KBM-7 (cell line): ENCODE data around the gene AGRN.
"Not testable (repeated sequence)": the region's sequence is repeated elsewhere in the genome, so short reads cannot be mapped to it uniquely, and the experiment has no call there.

ENCODE experiments used
- DNase-seq: peaks from one replicate; pipeline ENCODE4 v3.0.0-alpha.2; 2015
- in situ Hi-C: fragments of 300-500 bp; cut with MboI; formaldehyde crosslinking; loops from 2 replicates; pipeline ENCODE4 v1.14.3; 2020; ENCODE audit warnings: low sequenced_read_pairs, low pct_unique_long_range_greater_than_20kb, mixed read lengths

The AGRN gene

DNA sequence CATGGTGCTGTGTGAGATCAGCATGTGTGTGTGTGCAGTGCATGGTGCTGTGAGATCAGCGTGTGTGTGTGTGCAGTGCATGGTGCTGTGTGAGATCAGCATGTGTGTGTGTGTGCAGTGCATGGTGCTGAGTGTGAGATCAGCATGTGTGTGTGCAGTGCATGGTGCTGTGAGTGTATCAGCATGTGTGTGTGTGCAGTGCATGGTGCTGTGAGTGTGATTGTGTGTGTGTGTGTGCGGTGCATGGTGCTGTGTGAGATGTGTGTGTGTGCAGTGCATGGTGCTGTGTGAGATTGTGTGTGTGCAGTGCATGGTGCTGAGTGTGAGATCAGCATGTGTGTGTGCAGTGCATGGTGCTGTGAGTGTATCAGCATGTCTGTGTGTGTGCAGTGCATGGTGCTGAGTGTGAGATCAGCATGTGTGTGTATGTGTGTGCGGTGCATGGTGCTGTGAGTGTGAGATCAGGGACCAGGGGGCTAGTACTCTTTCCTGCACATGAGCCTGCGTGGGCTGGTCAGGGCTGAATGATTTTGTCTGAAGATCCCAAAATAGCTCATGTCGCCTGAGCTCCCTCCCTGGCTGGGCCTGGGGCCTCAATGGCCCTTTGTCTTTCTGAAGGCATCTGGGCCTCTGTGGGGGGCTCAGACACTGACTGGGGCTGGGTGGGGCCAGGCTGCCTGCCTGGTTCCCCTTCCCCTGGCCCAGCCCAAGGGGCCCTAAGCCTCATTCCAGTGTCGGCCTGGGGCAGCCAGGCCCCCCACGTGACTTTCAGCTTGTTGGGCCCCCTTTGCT lies 11.1 kb downstream of the AGRN start:
- in situ Hi-C loops: not testable (repeated sequence)
- peak; percentile 23 for DNase-seq

DNA sequence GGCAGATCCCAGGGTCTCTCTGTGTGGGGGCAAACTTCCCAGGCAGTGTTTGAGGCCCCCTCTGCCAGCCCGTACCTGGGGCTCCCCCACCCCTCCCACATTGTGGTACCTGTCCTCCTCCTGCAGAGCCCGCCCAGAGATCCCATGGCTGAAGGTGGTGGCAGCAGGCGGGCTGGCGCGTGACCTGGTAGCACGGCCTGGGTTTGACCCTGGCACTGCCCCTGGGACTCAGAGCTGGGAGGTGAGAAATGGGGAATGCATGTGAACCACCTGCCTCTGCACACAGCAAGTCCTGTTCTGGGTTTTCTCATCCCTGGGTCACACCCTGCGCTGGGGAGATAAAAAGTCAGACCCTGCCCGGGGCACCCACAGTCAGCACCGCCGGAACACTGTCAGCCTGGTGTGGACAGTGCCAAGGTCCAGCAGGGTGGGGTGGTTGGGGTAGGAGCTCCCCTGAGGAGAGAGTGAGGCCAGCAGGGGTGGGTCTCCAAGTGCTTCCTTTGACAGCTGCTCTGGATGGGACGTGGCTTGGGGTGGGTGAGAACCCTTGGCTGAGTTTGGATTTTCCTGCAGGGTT lies 11.8 kb downstream of the AGRN start:
- in situ Hi-C loops: no loop called here
- no peak for DNase-seq

GRCh38 chr1:1032424-1032823 lies 12.5 kb downstream of the AGRN start:
- no peak for DNase-seq
- in situ Hi-C loops: no loop called here

- peak; percentile 95 for DNase-seq
- in situ Hi-C loops: no loop called here
Observed at GRCh38 chr1:1033009-1033587, 13.2 kb downstream of the AGRN start.

GRCh38 chr1:1033731-1034438 lies 14.0 kb downstream of the AGRN start:
- in situ Hi-C loops: no loop called here
- no peak for DNase-seq

DNA sequence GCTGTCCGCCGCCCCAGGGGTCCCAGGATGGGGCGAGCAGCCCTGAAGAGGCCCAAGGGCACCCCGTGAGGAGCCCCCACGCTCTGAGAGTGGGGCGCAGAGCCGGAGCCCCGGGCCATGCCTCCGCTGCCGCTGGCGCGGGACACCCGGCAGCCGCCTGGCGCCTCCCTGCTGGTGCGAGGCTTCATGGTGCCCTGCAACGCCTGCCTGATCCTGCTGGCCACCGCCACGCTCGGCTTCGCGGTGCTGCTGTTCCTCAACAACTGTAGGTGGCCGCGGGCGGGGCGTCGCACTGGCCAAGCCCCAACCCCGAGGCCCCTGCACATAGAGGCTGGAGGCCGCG lies 14.5 kb downstream of the AGRN start:
- no peak for DNase-seq
- in situ Hi-C loops: no loop called here

- in situ Hi-C loops: no loop called here
- DNase-seq: no peak
Observed at GRCh38 chr1:1035291-1035943, 15.5 kb downstream of the AGRN start.

- no peak for DNase-seq
- in situ Hi-C loops: no loop called here
Observed at GRCh38 chr1:1037366-1038327, 17.7 kb downstream of the AGRN start.

GRCh38 chr1:1038694-1039093 lies 18.8 kb downstream of the AGRN start:
- in situ Hi-C loops: no loop called here
- peak; percentile 45 for DNase-seq

GRCh38 chr1:1039145-1039910 lies 19.4 kb downstream of the AGRN start:
- in situ Hi-C loops: no loop called here
- peak; percentile 28 for DNase-seq

DNA sequence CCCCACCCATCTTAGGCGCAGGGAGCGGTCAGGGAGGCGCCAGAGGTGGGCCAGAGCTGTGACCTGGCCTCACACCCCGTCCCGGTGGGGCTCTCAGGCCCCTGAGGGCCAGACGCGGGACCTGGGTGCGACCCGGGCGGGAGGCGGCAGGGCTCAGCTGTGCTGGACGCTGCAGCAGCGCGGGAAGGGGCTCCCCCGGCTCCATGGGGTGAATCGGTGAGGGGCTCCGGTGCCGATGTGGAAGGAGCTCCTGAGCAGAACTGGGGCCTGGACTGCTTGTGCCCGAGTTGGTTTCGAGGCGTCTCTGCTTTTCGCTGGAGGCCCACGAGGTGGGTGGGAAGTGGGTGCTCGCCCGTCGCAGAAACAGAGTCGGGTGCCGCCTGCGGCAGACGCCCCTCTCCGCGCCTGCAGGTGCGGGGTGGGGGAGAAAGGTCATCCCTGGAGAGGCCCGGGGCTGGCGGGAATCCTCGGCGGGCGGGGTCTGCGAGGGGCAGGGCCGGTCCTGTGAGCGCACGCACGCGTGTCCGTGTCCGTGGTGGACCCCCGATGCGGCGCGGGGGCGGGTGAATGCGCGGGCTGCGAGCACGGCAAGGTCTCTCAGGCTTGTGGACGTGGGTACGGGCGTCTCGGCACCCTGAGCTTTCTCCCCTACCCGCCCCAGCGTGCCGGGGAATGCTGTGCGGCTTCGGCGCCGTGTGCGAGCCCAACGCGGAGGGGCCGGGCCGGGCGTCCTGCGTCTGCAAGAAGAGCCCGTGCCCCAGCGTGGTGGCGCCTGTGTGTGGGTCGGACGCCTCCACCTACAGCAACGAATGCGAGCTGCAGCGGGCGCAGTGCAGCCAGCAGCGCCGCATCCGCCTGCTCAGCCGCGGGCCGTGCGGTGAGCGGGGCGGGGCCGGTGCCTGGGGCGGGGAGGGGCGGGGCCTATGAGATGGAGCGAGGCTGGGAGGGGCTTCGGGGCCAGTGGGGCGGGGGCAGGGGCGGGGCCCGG lies 20.4 kb downstream of the AGRN start:
- in situ Hi-C loops: no loop called here
- DNase-seq: peak; percentile 54

- no peak for DNase-seq
- in situ Hi-C loops: no loop called here
Observed at GRCh38 chr1:1041092-1041523, 21.2 kb downstream of the AGRN start.

- in situ Hi-C loops: no loop called here
Observed at GRCh38 chr1:1041873-1042272, 22.0 kb downstream of the AGRN start.

DNA sequence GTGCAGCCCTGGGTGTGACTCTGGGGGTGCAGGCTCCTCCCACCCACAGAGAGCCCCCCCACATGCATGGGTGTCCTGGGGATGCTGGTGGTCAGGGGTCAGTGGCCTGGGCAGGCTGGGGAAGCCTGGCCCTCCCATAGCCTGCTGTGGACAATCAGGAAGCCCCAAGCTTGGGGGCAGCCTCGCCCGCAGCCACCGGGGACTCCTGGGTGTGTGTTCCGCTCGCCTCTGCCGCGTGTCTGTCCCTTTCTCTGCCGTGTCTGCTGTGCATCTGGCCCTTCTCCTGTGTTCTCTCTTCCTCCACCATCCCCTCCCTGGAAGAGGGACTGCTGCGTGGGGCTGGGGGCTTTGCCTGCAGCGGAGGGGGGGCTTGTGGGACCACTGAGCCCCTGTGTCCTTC lies 22.9 kb downstream of the AGRN start:
- in situ Hi-C loops: no loop called here
- DNase-seq: no peak

More at GRCh38 chr1:1041873-1042272, 22.0 kb downstream of the AGRN start:
- DNase-seq: no peak

DNA sequence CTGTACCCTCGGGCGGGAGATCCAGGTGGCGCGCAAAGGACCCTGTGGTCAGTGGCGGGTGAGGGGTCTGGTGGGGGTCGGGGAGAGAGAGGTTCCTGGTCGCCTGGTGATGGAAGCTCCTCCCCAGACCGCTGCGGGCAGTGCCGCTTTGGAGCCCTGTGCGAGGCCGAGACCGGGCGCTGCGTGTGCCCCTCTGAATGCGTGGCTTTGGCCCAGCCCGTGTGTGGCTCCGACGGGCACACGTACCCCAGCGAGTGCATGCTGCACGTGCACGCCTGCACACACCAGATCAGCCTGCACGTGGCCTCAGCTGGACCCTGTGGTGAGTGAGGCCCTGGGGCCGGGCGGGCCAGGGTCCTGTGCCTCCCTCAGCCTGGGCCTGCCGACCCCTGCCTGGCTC lies 23.5 kb downstream of the AGRN start:
- no peak for DNase-seq
- in situ Hi-C loops: no loop called here

GRCh38 chr1:1043921-1044320 lies 24.0 kb downstream of the AGRN start:
- in situ Hi-C loops: no loop called here
- no peak for DNase-seq
